NB4 (cell line): ENCODE results near the gene HOXA6.

Experiments used
- CTCF ChIP-seq: IDR thresholded peaks from one replicate; pipeline ENCODE4 v1.5.1; 2012; ENCODE audit warnings: low read depth, low read length
- POLR2A ChIP-seq: IDR thresholded peaks from 2 replicates; pipeline ENCODE4 v1.6.1; 2011; ENCODE audit warnings: mild to moderate bottlenecking; ENCODE audit not compliant: insufficient read length; ENCODE audit errors: extremely low read depth
- TF ChIP-seq, protein P1 (sequence below): IDR thresholded peaks from 2 replicates; pipeline ENCODE4 v1.6.1; 2011; ENCODE audit warnings: low read depth, low read length

GRCh38 chr7:27169658-27170425 lies 22.3 kb upstream of the HOXA6 start:
- no peak for TF ChIP-seq CTCF
- TF ChIP-seq POLR2A: no peak
- TF ChIP-seq, protein P1, sequence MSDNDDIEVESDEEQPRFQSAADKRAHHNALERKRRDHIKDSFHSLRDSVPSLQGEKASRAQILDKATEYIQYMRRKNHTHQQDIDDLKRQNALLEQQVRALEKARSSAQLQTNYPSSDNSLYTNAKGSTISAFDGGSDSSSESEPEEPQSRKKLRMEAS: no peak
